ENCODE data around the gene CDKAL1. TPM values are rescaled to one million over a fixed set of nuclear protein-coding genes. Genes with fewer than 3 reads are reported as not detected.

Gene CDKAL1
- total RNA-seq, 1 donor from 2014 or later, result 10.2 TPM

DNA sequence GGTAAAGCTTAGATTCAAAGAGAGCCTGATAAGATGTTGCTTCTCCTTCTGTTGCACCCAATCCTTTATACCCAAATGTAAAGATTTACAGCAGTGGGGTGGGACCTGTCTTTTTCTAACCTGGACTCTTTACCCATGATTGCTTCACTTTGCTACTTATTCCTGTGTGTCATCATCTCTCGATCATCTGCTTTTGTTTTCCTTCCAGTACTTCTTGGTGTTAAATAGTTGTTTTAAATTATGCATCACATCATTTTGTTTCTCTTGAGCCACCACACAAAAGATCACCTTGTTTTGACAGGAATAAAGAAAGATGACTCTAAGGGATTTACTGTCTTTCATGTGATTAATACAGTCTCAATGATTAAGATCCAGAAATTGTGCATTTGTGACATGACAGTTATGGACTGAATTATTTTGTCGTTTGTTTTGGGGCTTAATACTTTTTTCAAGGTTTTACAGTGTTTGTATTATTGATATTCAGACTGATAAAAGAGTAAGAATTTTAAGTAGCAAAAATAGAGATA, 123.1 kb downstream of the CDKAL1 start:
- DNase-seq, result no peak
- no peak for ATAC-seq (ENCODE audit: poor library complexity)
- intact Hi-C loops (cut with DNase I), result no loop called here

- ATAC-seq (ENCODE audit: poor library complexity) (no peak), DNase-seq (no peak)
- intact Hi-C loops (cut with DNase I), result no loop called here
Measured at GRCh38 chr6:20658053-20658452, 123.8 kb downstream of the CDKAL1 start.

DNA sequence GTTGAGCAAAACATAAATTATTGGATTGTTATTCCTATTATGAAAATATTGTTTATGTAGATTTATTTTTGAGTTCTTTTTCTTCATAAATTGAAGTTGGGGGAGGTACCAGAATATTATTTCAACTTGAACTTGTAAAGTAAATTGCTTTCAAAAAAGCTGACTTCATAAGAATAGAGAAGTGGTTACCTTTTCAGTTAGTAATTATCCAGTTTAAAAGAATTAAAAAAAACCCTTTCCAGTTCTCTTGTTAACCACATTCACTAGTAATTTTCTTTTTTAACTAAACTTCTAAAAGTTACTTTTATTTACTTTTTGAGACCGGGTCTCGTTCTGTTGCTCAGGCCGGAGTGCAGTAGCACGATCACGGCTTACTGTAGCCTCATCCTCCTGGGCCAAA, 124.3 kb downstream of the CDKAL1 start:
- intact Hi-C loops (cut with DNase I), result no loop called here
- ATAC-seq (ENCODE audit: poor library complexity), result no peak
- no peak for DNase-seq

- DNase-seq, result no peak
- ATAC-seq (ENCODE audit: poor library complexity), result no peak
- intact Hi-C loops (cut with DNase I), result no loop called here
Measured at GRCh38 chr6:20660534-20660933, 126.3 kb downstream of the CDKAL1 start.

- intact Hi-C loops (cut with DNase I), result no loop called here
- no peak for DNase-seq
- ATAC-seq (ENCODE audit: poor library complexity), result no peak
Measured at GRCh38 chr6:20661721-20662120, 127.5 kb downstream of the CDKAL1 start.

DNA sequence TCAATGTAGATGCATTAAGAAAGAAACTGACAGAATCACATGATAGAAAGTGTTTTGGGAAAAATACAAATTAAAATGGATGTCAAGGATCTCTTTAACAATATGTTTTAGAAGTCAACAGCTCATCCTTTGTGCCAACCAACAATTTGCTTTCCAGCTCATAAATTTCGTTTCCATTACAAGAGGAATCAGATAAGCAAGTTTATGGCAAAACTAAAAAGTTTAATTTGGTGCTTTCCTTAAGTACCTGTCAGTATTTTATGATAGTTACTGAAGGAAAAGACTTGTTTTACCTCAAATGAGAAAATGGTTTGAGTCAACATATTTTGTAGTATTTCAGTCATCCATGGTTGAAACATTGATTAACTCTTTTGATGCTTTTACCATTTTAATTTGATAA, 130.0 kb downstream of the CDKAL1 start:
- no peak for DNase-seq
- intact Hi-C loops (cut with DNase I), result no loop called here
- no peak for ATAC-seq (ENCODE audit: poor library complexity)

GRCh38 chr6:20665290-20665689, 131.0 kb downstream of the CDKAL1 start:
- no peak for ATAC-seq (ENCODE audit: poor library complexity)
- no peak for DNase-seq
- intact Hi-C loops (cut with DNase I), result no loop called here

DNA sequence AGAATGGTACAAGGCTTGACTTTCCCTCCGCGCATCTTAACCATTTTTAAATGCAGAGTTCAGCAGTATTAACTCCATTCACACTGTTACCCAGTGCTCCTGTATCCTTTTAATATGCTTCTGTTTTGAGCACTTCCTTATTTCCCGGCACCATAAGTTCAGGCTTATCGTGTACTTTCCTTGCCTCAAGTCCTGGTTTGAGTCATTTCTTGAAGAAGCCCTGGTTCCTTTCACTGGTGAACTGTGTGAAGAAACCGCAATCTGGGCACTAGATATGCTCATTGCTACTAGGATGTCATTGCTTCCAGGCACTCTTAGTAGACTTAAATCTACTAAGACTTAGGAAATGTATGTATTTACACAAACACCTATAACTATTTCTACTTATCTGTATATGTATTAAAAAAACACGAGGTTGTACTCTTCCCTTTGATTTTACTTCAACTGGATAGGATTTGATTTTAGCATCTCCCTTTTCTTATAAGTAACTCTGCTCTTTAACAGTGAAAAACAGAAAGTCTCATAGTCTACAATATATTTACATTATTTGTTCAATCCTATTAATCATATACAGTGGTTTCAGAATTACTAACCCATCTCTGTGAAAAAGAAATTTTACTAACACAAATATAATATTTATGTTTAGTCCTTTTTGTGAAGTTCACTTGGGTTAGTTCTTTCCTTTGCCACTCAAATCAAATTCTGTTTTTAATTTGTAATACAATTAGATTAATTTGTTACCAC, 135.5 kb downstream of the CDKAL1 start:
- intact Hi-C loops (cut with DNase I), result no loop called here
- no peak for ATAC-seq (ENCODE audit: poor library complexity)

GRCh38 chr6:20670750-20671149, 136.5 kb downstream of the CDKAL1 start:
- intact Hi-C loops (cut with DNase I), result no loop called here
- DNase-seq (no peak), ATAC-seq (ENCODE audit: poor library complexity) (no peak)

More for the DNA sequence above, 135.5 kb downstream of the CDKAL1 start:
- no peak for DNase-seq

DNA sequence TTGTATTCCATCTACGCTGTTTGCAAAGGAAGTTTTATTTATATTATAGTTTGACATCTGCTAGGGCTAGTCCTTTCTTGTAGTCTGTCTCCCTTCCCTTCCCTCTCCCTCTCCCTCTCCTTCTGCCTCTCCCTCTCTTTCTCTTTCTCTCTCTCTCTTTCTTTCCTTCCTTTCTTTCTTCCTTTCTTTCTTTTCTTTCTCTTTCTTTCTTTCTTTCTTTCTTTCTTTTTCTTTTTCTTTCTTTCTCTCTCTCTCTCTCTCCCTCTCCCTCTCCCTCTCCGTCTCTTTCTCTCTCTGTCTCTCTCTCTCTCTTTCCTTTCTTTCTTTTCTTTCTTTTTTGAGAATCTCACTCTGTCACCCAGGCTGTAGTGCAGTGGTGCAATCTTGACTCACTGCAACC, 137.8 kb downstream of the CDKAL1 start:
- DNase-seq (no peak), ATAC-seq (ENCODE audit: poor library complexity) (no peak)
- intact Hi-C loops (cut with DNase I), result no loop called here

DNA sequence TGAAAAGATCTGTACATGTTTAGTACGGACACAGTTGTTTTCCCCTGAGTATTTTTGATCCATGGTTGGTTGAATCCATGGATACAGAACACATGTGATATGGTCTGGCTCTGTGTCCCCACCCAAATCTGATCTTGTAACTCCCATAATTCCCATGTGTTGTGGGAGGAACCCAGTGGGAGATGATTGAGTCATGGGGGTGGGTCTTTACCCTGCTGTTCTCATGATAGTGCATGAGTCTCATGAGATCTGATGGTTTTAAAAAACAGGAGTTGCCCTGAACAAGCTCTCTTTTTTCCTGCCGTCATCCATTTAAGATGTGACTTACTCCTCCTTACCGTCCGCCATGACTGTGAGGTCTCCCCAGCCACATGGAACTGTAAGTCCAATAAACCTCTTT, 139.2 kb downstream of the CDKAL1 start:
- DNase-seq, result no peak
- intact Hi-C loops (cut with DNase I), result no loop called here
- no peak for ATAC-seq (ENCODE audit: poor library complexity)

- DNase-seq (no peak), ATAC-seq (ENCODE audit: poor library complexity) (no peak)
- intact Hi-C loops (cut with DNase I), result no loop called here
Measured at GRCh38 chr6:20674664-20675063, 140.4 kb downstream of the CDKAL1 start.

DNA sequence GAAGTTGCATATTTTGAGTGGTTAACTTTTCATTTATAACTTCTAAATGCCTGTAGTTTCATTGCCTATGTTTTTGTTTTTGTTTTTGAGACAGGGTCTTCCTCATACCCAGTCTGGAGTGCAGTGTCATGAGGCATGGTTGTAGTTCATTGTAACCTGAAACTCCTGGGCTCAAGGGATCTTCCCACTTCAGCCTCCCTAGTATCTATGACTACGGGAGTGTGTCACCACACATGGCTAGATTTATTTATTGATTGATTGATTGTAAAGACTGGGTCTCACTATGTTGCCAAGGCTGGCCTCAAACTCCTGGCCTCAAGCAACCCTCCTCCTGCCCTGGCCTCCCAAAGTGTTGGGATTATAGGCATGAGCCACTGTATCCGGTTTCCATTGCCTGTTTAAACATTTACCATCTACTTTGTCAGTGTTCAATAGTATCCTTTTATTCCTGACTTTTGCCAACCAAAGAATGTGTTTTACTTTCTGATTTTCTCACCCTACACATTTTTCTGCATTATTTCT, 144.6 kb downstream of the CDKAL1 start:
- no peak for ATAC-seq (ENCODE audit: poor library complexity)
- intact Hi-C loops (cut with DNase I), result no loop called here
- DNase-seq, result no peak

GRCh38 chr6:20680697-20681165, 146.5 kb downstream of the CDKAL1 start:
- intact Hi-C loops (cut with DNase I), result no loop called here
- ATAC-seq (ENCODE audit: poor library complexity) (no peak), DNase-seq (no peak)

DNA sequence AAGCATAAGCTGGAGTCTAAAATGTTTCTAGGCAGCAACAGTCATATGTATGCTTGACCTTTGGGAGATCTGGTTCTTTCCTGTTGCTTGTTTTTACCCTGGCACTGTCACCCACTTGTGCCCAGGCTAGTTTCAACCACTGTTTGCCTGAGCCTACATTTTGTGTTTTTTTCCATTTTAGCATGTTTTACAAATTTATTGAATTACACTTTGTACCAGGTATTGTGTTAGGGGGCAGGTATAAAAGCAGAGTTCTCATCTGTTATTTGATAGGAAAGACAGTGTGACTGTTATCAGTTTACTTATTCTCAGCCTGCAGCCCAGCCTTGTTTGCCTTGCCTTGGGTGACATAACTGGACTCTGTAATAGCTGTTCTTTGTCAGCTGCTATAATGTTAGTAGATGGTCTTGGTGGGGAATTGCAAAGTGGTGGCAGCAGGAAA, 147.0 kb downstream of the CDKAL1 start:
- intact Hi-C loops (cut with DNase I), result no loop called here
- ATAC-seq (ENCODE audit: poor library complexity) (no peak), DNase-seq (no peak)

GRCh38 chr6:20684474-20684873, 150.2 kb downstream of the CDKAL1 start:
- DNase-seq, result no peak
- ATAC-seq (ENCODE audit: poor library complexity), result no peak
- intact Hi-C loops (cut with DNase I), result no loop called here

DNA sequence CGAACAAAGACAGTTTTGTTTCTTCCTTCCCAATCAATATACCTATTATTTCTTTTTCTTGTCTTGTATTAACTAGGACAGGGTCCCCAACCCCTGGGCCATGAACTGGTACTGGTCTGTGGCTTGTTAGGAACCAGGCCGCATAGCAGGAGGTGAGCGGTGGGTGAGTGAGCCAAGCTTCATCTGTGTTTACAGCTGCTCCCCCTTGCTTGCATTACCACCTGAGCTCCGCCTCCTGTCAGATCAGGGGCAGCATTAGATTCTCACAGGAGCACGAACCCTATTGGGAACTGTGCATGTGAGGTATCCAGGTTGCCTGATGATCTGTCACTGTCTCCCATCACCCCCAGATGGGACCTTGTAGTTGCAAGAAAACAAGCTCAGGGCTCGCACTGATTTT, 151.9 kb downstream of the CDKAL1 start:
- ATAC-seq (ENCODE audit: poor library complexity) (no peak), DNase-seq (no peak)
- intact Hi-C loops (cut with DNase I), result no loop called here

DNA sequence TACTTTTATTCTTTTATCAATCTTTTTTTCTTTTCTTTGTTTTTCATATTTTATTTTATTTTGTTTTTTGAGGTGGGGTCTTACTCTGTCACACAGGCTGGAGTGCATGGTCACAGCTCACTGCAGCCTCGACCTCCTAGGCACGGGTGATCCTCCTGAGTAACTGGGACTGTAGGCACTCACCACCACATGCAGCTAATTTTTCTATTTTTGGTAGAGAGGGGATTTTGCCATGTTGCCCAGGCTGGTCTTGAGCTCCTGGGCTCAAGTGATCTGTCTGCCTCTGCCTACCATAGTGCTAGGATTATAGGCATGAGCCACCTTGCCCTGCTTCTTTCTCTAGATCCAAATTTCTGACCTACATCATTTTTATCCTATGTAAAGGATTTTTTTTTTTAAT, 153.2 kb downstream of the CDKAL1 start:
- intact Hi-C loops (cut with DNase I), result no loop called here
- no peak for DNase-seq
- ATAC-seq (ENCODE audit: poor library complexity), result no peak

GRCh38 chr6:20688710-20689500, 154.6 kb downstream of the CDKAL1 start:
- no peak for ATAC-seq (ENCODE audit: poor library complexity)

DNA sequence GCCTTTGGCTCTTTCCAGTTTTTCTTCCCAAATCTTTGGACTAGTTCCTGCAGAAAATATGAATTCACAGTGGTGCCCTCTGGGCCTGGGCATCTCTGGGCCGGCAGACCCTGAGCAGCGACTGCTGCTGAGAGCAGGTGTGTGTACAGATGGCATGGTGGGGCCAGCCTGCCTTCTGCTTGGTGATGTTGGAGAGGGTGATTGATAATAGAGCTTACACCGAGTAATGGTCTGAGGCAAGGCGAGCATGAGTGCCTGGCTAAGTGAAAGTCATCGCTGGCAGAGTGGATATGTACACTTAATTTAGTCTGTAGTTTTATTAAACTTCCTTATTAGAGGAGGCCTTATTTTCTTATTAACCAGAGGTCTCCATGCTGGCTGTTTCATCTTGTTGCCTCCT, 156.9 kb downstream of the CDKAL1 start:
- no peak for DNase-seq
- intact Hi-C loops (cut with DNase I), result no loop called here
- no peak for ATAC-seq (ENCODE audit: poor library complexity)

More at GRCh38 chr6:20688710-20689500, 154.6 kb downstream of the CDKAL1 start:
- intact Hi-C loops (cut with DNase I), result no loop called here
- no peak for DNase-seq
